Measurements from ENCODE around the gene GALNT17.
"Not testable (repeated sequence)": the region's sequence is repeated elsewhere in the genome, so short reads cannot be mapped to it uniquely, and the experiment has no call there.

The GALNT17 gene

DNA sequence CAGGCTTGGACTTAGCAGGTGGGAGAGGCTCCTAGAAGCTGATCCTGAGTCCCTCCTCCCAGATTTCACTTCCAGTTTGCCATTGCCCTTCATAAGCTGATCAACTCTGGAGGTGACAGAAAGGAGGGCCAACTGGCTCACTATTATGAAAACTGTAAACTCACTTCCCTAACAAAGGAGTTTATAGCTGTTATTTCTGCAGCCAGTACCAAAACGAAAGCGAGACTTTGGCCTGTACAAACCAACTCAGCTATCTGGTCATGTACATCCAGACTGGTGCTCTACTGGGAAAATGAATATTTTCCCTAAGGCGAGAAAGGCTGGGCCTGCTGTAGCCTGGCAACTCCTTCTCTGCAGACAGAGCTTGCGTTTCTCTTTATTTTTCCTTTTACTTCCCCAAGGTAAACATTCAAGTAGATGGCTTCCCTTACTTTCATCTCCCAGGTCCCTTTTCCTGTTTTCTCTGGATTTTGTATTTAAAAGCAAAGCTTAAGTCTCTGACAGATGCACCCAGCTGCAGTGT lies 54.7 kb downstream of the GALNT17 start:
- no peak for DNase-seq (ENCODE audit: low spot score)
- TF ChIP-seq, protein P1, sequence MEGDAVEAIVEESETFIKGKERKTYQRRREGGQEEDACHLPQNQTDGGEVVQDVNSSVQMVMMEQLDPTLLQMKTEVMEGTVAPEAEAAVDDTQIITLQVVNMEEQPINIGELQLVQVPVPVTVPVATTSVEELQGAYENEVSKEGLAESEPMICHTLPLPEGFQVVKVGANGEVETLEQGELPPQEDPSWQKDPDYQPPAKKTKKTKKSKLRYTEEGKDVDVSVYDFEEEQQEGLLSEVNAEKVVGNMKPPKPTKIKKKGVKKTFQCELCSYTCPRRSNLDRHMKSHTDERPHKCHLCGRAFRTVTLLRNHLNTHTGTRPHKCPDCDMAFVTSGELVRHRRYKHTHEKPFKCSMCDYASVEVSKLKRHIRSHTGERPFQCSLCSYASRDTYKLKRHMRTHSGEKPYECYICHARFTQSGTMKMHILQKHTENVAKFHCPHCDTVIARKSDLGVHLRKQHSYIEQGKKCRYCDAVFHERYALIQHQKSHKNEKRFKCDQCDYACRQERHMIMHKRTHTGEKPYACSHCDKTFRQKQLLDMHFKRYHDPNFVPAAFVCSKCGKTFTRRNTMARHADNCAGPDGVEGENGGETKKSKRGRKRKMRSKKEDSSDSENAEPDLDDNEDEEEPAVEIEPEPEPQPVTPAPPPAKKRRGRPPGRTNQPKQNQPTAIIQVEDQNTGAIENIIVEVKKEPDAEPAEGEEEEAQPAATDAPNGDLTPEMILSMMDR (IDR thresholded peaks at IDR 0.05; ENCODE audit: extremely low read depth, missing control alignments): no peak

DNA sequence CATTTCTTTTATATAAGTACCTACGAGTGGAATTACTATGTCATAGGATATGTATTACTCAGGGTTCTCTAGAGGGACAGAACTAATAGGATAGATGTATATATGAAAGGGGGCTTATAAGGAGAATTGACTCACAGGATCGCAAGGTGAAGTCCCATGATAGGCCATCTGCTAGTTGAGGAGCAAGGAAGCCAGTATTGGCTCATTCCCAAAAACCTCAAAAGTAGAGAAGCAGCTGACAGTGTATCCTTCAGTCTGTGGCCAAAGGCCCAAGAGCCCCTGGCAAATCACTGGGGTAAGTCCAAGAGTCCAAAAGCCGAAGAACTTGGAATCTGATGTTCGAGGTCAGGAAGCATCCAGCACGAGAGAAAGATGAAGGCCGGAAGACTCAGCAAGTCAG lies 59.8 kb downstream of the GALNT17 start:
- TF ChIP-seq, protein P1 (IDR thresholded peaks at IDR 0.05; ENCODE audit: extremely low read depth, missing control alignments): no peak

DNA sequence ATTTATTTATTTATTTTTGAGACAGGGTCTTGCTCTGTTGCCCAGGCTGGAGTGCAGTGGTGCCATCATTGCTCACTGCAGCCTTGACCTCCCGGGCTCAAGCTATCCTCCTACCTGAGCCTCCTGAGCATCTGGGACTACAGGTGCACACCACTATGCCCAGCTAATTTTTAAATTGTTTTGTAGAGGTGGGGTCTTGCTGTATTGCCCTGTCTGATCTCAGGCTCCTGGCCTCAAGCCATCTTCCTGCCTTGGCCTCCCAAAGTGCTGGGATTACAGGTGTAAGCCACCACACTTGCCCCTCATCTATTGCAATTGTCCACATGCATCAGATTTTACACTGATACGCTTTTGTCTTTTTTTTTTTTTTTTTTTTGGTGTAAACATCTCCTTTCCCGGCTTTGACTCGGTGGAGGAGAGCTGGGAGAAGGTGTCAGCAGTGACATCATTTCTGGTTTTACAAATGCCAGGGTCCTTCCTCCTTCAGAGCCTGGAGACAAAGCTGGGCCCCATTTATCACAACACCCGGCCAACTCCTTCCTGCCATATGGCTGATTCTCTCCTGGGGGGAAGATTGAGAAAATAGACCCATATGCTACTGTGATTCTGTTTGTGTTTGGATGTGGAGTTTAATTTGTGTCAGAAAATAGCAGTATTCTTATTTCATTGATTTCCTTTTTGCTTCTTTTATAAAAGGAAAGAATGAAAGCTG lies 61.3 kb downstream of the GALNT17 start:
- TF ChIP-seq, protein P1 (IDR thresholded peaks at IDR 0.05; ENCODE audit: extremely low read depth, missing control alignments): no peak

More for the DNA sequence above, 59.8 kb downstream of the GALNT17 start:
- no peak for DNase-seq (ENCODE audit: low spot score)

DNA sequence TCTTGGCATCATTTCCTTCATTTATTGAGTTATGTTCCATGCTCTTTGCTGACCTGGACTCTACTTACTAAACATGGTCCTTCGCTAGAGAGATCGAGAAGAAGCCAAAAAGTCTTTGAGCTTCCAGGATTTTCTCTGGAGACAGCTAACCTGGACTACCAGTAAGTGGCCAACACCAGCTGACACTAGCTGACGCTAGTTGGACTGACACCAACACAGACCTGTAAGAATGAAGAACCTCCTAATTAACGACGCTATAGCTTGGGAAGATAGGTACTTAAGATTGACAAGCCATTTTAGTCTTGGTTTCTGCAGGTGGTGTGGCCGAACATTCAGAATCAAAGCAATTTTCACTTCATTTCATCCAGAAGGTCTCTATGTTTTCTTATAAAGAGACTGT lies 66.4 kb downstream of the GALNT17 start:
- TF ChIP-seq, protein P1 (IDR thresholded peaks at IDR 0.05; ENCODE audit: extremely low read depth, missing control alignments): no peak
- no peak for DNase-seq (ENCODE audit: low spot score)

More for the DNA sequence above, 61.3 kb downstream of the GALNT17 start:
- no peak for DNase-seq (ENCODE audit: low spot score)

DNA sequence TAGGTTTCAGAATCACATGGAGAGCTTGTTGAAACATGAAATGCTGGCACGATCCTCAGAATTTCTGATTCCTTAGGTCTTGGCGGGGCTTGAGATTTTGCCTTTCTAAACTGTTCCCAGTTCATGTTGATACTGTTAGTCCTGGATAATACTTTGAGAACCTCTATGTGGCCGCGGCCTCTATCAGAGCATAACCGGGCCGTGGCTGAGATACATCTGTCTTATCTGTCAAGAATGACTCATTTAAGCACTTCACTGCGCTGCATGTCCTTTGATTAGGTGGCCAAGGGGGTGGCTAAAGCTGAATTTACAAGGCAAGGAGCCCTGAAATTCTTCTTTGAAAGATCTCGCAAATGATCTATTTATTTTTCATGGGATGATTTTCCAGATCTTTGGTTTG lies 66.9 kb downstream of the GALNT17 start:
- no peak for DNase-seq (ENCODE audit: low spot score)
- TF ChIP-seq, protein P1 (IDR thresholded peaks at IDR 0.05; ENCODE audit: extremely low read depth, missing control alignments): no peak

DNA sequence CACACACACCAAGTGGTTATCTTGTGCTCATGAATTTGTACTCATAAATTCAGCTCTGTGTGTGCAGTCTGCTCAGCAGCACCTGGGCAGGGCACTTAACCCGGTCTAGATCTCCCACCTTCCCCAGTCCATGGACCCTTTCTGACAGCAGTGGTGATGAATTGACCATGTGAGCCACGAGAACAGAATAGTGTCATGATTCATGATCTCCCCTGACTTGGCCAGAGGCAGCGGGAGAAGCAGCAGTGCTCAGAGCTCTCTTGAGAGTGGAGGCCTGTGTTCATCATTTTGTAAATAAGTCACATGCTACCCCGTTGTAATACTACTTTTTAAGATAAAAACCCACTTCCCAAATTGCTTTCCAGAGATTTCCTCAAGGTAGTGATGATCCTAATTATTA lies 74.2 kb downstream of the GALNT17 start:
- DNase-seq (ENCODE audit: low spot score): no peak
- TF ChIP-seq, protein P1 (IDR thresholded peaks at IDR 0.05; ENCODE audit: extremely low read depth, missing control alignments): no peak

DNA sequence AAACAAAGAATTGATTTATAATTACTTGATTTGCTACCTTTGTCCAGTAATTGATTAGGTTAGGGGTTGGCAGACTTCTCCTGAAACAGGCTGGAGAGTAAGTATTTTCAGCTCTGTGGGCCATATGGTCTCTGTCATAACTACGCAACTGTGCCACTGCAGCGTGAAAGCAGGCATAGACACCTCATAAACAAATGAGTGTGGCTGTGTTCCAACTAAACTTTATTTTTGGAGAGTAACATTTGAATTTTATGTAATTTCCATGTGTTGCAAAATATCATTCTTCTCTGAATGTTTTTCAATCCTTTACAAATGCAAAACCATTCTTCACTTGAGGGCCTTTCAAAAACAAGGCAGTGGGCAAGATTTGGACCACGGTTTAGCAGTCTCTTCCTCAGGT lies 76.9 kb downstream of the GALNT17 start:
- DNase-seq (ENCODE audit: low spot score): no peak
- TF ChIP-seq, protein P1 (IDR thresholded peaks at IDR 0.05; ENCODE audit: extremely low read depth, missing control alignments): no peak

DNA sequence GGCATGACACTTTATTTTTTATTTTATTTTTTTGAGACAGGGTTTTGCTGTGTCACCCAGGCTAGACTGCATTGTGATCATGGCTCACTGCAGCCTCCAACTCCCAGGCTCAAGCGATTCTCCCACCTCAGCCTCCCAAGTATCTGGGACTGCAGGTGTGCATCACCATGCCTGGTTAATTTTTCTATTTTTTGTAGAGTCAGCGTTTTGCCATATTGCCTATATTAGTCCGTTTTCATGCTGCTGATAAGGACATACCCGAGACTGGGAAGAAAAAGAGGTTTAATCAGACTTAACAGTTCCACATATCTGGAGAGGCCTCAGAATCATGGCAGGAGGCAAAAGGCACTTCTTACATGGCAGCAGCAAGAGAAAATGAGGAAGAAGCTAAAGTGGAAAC lies 77.5 kb downstream of the GALNT17 start:
- DNase-seq (ENCODE audit: low spot score): not testable (repeated sequence)

Data from GM20000 (cell line).